NCI-H2029 treated with DMSO at 0.1 percent for 48 hours (cell line): Measurements from ENCODE around the gene MTCL1.

Source experiments
- DNase-seq: peaks from one replicate; lab custom pipeline; 2025; lab: John Stamatoyannopoulos, UW

The MTCL1 gene

DNA sequence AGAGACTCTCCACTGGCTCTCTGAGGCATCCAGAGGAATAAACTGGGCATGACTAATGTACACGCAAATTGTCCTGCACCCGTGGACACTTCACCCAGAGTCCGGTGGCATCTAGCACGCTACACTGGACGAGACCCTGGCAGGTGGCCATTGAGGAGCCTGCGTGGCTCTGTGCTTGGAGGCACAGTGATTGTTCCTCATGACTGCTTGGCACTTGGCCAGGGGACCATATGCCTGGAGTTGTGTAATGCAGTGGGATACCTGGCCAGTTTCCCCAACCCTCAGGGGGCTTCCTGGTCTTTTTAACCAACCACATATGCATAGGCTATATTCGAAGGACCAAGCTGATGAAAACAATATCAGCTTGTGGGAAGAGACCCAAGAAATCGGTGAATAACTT, 66.6 kb downstream of the MTCL1 start:
- DNase-seq: no peak

- no peak for DNase-seq
Measured at GRCh38 chr18:8773980-8774379, 68.6 kb downstream of the MTCL1 start.

- no peak for DNase-seq
Measured at GRCh38 chr18:8776013-8776943, 70.9 kb downstream of the MTCL1 start.

- no peak for DNase-seq
Measured at GRCh38 chr18:8777846-8778245, 72.5 kb downstream of the MTCL1 start.

GRCh38 chr18:8778386-8778785, 73.0 kb downstream of the MTCL1 start:
- no peak for DNase-seq

- DNase-seq: no peak
Measured at GRCh38 chr18:8778824-8779223, 73.5 kb downstream of the MTCL1 start.

GRCh38 chr18:8779251-8779650, 73.9 kb downstream of the MTCL1 start:
- no peak for DNase-seq

DNA sequence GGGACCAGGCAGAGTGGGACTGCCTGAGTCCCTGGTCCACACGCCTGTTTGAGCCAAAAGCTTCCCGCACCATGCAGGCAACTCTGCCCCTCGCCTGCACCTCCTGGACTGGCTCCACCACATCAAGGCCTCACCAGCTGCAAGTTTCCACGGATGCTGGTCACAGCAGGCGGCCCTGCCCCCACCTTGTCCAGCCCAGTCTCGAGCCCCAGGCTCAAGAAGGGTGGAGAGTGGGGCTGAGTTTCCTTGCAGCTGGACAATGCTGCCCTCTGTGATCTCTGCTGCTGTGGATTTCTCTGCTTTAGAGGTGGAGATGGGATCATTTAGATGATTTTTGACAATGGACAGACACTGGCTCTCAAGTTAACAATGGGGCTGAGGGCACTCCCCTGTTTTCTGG, 74.9 kb downstream of the MTCL1 start:
- DNase-seq: no peak

DNA sequence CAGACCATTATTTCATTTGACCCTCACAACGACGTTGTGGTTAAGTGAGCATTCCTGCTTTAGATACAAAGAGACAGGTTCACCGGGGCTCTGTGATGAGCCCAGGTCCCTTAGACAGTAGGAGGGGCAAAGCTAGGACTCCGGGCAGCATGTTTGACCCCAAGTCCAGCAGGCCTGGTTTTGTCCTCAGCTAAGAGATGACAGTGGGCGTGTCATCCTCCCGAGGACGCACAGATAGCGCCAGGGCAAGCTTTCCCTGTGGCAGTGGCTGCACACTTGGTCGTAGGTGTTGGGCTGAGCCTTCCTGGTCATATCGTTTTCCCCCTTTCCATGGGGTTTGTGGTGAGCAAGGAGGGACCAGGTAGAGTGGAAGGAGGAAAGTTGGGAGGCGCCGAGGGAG, 76.3 kb downstream of the MTCL1 start:
- no peak for DNase-seq

DNA sequence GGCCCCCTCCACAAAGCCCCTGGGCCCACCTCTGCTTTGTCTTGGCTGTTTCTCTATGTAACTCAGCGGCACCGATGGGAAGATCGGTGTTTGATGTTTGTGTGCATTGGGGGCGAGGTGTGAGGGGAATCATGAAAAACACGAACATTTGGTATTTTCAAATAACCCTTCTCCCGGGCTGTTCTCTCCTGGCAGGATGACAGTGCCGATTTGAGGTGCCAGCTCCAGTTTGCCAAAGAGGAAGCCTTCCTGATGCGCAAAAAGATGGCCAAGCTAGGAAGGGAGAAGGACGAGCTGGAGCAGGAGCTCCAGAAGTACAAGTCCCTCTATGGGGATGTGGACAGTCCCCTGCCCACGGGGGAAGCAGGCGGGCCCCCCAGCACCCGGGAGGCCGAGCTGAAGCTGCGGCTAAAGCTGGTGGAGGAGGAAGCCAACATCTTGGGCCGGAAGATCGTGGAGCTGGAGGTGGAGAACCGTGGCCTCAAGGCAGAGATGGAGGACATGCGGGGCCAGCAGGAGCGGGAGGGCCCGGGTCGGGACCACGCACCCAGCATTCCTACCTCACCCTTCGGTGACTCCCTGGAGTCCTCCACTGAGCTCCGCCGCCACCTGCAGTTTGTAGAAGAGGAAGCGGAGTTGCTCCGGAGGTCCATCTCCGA, 78.1 kb downstream of the MTCL1 start:
- no peak for DNase-seq

DNA sequence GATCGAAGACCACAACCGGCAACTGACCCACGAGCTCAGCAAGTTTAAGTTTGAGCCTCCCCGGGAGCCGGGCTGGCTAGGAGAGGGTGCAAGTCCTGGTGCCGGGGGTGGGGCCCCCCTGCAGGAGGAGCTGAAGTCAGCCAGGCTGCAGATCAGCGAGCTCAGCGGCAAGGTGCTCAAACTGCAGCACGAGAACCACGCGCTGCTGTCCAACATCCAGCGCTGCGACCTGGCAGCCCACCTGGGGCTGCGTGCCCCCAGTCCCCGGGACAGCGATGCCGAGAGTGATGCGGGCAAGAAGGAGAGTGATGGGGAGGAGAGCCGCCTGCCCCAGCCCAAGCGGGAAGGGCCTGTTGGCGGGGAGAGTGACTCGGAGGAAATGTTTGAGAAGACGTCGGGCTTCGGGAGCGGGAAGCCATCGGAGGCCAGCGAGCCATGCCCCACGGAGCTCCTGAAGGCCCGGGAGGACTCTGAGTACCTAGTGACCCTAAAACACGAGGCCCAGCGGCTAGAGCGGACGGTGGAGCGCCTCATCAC, 78.7 kb downstream of the MTCL1 start:
- DNase-seq: no peak

DNA sequence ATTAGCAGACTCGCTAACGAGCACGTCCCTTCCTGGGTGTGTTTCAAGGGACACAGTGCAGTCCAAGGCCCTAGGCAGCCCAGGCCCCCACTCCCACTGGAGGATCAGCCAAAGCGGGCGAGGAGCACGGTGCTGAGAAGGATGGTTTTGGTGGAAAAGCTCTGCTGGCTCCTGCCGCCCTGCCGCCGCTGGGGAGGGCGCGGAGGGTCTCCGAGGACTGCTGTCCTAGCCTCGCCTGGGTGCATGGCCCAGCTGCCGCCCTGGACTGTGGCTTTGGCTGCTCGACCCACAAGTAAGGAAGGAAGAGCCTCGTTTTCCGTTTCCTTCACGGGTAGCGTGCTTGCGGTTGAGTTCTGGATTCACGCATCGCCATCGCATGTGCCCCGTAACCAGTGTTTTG, 79.9 kb downstream of the MTCL1 start:
- no peak for DNase-seq

- no peak for DNase-seq
Measured at GRCh38 chr18:8785855-8786482, 80.6 kb downstream of the MTCL1 start.

DNA sequence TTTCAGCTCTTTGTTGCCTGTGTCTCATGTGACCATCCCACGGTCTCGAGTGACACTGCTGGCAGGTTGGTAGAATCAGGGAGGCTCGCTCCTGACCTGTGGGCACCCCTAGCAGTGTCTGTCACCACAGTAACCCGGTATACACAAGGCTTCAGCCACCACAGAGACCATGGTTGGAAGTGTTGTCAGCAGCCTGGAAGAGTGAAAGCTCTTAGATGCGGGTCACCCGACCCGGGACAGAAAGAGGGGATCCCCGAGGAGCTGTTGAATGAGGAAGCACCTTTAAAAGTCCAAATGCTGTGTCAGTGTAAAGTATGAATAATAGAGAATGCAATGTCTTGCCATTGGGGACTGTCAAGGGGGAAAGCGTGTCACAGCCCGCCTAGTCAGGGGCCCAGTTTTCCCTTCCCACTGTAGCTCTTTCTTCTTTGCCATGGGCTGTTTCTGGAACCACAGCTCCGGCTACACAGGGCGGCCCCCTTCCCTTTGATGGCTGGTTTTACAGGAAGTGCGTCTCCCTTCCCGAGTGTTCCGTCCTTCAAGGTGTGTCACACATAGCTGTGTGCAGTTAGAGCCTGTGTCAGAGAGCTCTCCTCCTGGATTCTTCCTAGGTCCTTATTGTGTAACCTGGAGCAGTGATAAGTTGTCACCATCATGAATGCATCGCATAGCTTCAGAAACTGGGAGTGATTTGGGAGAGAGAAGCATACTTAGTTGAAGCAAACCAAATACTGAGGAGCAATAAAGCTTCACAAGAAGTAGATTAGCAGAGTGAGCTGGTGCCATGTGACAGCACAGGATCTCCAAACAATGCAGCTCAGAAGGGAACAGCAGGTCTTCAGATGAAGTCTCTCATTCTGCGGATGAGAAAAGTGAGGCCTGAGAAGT, 81.4 kb downstream of the MTCL1 start:
- DNase-seq: no peak

- DNase-seq: no peak
Measured at GRCh38 chr18:8787371-8787670, 82.0 kb downstream of the MTCL1 start.

- DNase-seq: no peak
Measured at GRCh38 chr18:8787794-8788193, 82.4 kb downstream of the MTCL1 start.

DNA sequence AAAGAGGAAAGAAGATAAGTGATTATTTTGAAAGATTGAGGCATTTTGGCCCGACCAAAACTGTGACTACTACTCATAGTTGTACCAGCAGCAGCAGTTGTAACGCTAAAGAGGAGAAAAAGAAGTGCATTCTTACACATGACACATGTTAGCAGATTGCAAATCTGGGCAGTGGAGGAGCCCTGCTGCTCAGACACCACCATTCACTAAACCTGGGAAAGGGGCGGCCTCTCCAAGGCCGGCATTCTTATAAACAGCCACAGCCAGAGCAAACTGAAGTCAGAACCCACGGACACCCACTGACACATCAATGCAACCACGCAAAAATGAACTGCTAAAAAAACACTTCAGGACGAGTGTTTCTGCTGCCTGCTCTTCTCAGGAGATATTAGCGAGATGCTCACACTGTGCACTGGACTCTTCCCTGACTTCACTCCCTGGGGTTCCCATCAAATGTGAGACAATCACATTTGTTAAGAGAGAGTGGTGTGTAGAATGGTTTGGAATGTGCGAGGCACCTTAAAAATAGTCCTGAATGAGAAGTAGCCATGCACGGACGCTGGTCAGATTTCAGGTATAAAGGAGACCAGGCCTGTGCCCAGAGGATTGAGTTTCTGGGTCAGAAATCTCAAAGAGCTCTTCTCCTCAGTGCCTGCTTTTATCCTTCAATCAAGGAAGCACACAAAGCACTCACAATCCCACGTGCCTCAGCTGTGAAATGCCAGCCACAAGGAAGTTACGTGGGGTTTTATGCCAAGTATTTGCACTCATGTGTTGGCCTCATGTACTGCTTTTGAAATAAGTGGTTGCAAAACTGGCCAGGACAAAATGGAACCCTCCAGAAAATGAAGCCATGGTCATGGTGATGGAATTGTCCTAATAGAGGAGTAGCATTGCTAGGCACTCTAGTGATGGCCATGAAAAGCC, 83.4 kb downstream of the MTCL1 start:
- DNase-seq: no peak

DNA sequence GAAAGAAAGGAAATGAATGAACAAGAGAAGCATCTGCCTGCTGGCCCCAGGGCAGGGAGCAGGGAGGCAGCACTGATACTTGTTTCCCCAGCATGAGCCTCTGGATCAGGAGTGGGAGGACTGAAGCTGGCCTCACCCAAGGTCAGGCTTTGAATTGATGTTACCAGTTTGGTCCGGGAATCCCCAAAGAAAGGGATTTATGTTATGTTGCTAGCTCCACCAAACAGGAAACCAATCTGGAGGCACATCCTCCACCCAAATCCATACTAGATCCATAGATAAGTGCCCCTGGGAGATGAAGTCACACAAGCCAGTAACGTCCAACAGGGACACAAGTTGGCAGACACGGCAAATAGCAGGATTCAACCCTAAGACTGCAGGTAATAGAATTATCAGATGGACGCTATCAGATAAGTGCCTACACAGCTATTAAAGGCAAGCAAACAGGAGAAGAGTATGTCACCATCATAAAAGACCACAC, 85.9 kb downstream of the MTCL1 start:
- DNase-seq: no peak

DNA sequence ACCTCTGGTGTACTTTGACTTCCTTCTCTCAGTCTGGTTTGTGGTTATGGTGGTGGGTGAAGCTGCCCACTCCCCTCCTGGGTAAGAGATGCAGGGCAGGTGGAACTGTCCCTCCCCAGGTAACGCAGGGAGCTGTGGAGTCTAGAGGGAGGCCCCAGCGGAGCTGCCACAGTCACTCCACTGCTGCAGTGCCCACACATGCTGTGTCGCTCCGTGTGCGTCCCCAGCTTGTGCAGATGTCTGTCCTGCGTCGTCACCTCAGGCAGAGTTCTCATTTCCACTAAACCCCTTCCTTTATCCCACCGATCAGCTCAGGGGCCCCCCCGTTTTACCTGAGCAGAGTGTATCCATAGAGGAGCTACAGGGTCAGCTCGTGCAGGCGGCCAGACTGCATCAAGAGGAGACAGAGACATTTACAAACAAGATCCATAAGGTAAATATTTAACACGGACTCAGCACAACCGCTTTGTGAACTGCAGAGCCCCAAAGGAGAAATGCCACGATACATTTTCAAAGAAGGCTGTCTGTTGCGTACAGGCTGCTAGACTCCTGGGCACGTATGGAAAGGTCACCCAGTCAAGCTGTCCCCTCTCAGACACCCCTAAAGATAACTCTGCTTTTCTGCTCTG, 87.4 kb downstream of the MTCL1 start:
- DNase-seq: no peak
